Measurements from ENCODE around the gene IFNA16. TPM values are rescaled to one million over a fixed set of nuclear protein-coding genes. Genes with fewer than 3 reads are reported as not detected.

IFNA16 gene
- total RNA-seq, 1 experiment from 2014 or later, result not detected

- H2BK120ac ChIP-seq (ENCODE audit: low read depth, low read length, poor library complexity, severe bottlenecking), result no peak overlapping the region
- H3K4me3 Mint-ChIP-seq, result no peak overlapping the region
- H3K4me2 ChIP-seq (ENCODE audit: insufficient read depth, insufficient read length, low read length), result no peak overlapping the region
These were observed 48.5 kb upstream of the IFNA16 start for GRCh38 chr9:21265421-21266189.

More at GRCh38 chr9:21265421-21266189, 48.5 kb upstream of the IFNA16 start:
- no peak overlapping the region for H3K56ac ChIP-seq (ENCODE audit: insufficient read length, low read depth, low read length)
- H2BK12ac ChIP-seq (ENCODE audit: insufficient read length, low read depth, low read length), result no peak overlapping the region
- H4K5ac ChIP-seq (ENCODE audit: insufficient read length, low read depth, low read length), result no peak overlapping the region
- H4K8ac ChIP-seq (replicated peaks; ENCODE audit: insufficient read length, low read depth, low read length), result no peak overlapping the region
- H3K79me2 ChIP-seq (ENCODE audit: insufficient read depth, low read length), result no peaks in the 10 kb centered on the region
- H2AK5ac ChIP-seq (ENCODE audit: insufficient read length, low read length), result no peak overlapping the region
- H3T11ph ChIP-seq (ENCODE audit: low read length), result no peak overlapping the region
- no peaks in the 10 kb centered on the region for H3K9me3 ChIP-seq (ENCODE audit: control insufficient read depth, low read depth, low read length)
- no peak overlapping the region for H3K23ac ChIP-seq (ENCODE audit: insufficient read length, low read depth, low read length)
- H3K18ac ChIP-seq (ENCODE audit: insufficient read length, low read depth, low read length), result no peak overlapping the region
- H3K27ac Mint-ChIP-seq, result no peak overlapping the region
- no peak overlapping the region for H3K27ac ChIP-seq (ENCODE audit: insufficient read length, low read depth, low read length)
- peaks cover 0 to 6% of the 10 kb centered on the region in 2 experiments; a peak in 2 of 4 replicates for H3K4me1 Mint-ChIP-seq
- H3K36me3 Mint-ChIP-seq (ENCODE audit: insufficient read depth in 1 of 3, low read depth in 3 of 3), result no peaks in the 10 kb centered on the region; a peak in 1 of 7 replicates
- H3K4me1 ChIP-seq (ENCODE audit: insufficient read depth, low read length), result no peaks in the 10 kb centered on the region
- H3K27me3 Mint-ChIP-seq (ENCODE audit: low read depth), result peaks cover 90% of the 10 kb centered on the region
- H3K27me3 ChIP-seq (ENCODE audit: insufficient read depth, low read length), result peaks cover 45% of the 10 kb centered on the region
- no peaks in the 10 kb centered on the region for H4K20me1 ChIP-seq (ENCODE audit: control insufficient read depth, insufficient read depth, insufficient read length)
- no peaks in the 10 kb centered on the region; a peak in 1 of 5 replicates for H3K9me3 Mint-ChIP-seq
- H4K91ac ChIP-seq (ENCODE audit: insufficient read length, low read depth, low read length), result no peak overlapping the region
- H2BK15ac ChIP-seq (ENCODE audit: low read depth, low read length), result no peak overlapping the region
- no peaks in the 10 kb centered on the region for H3K79me1 ChIP-seq (ENCODE audit: insufficient read depth, low read depth, low read length, poor library complexity, severe bottlenecking)
- no peak for DNase-seq
- H3K14ac ChIP-seq (ENCODE audit: insufficient read depth, low read length), result no peak overlapping the region
- H2BK20ac ChIP-seq (ENCODE audit: low read depth, low read length, poor library complexity, severe bottlenecking), result no peak overlapping the region
- TF ChIP-seq CTCF (conservative IDR thresholded peaks at IDR 0.05), result no peak
- H3K23me2 ChIP-seq (ENCODE audit: insufficient read length, low read depth, low read length, poor library complexity, severe bottlenecking), result no peaks in the 10 kb centered on the region
- no peak overlapping the region for H3K4ac ChIP-seq (ENCODE audit: low read depth, low read length)
- H2BK5ac ChIP-seq (ENCODE audit: insufficient read length, low read length), result no peak overlapping the region
- H3K9ac ChIP-seq (ENCODE audit: extremely low read depth, insufficient read length, low read length), result no peak overlapping the region
- WGBS (ENCODE audit: extremely low coverage, insufficient read length, low lambda C conversion rate), result no CpG with 5 or more reads among the region's 1 CpG
- H2AFZ ChIP-seq (ENCODE audit: low read length), result no peak overlapping the region
